Thyroid gland (tissue), 4 donors: Measurements from ENCODE around the gene TGM1.

Source experiments
- CTCF ChIP-seq, 6 experiments: fragments of 200-600 bp in 3 of 6; fragments of 450-650 bp in 3 of 6; sonication (generic) in 3 of 6; IDR thresholded peaks; one replicate each; pipeline ENCODE4 v1.5.1; 2016 to 2019; ENCODE audit warnings: antibody characterized with exemption in 6 of 6, mild to moderate bottlenecking in 2 of 6, inconsistent platforms in 1 of 6, moderate library complexity in 1 of 6
- POLR2A ChIP-seq, 2 donors: fragments of 450-650 bp; IDR thresholded peaks; one replicate each; pipeline ENCODE4 v1.6.1; 2017; ENCODE audit warnings: antibody characterized with exemption in 2 of 2, mild to moderate bottlenecking in 2 of 2, moderate library complexity in 1 of 2

GRCh38 chr14:24213866-24214662, 48.9 kb downstream of the TGM1 start:
- TF ChIP-seq CTCF (IDR thresholded peaks at IDR 0.05) (no peak), POLR2A (IDR thresholded peaks at IDR 0.05) (no peak)
